Activated naive CD8-positive, alpha-beta T cell treated with anti-CD3 and anti-CD28 coated beads, Interleukin-2, amount 50 U/mL, for 24 hours (primary cell): ENCODE measurements around the gene CFHR4.
"Not testable (repeated sequence)": the region's sequence is repeated elsewhere in the genome, so short reads cannot be mapped to it uniquely, and the experiment has no call there.

ENCODE experiments used
- ATAC-seq: fragments of 150-1000 bp; cut with Tn5 transposase; one replicate; pipeline ENCODE4 v1.10.0; 2021
- DNase-seq: peaks from one replicate; pipeline ENCODE4 v3.0.0; 2021
- H3K27ac Mint-ChIP-seq: one replicate; pipeline ENCODE4 v1.8.0; 2021; ENCODE audit warnings: mild to moderate bottlenecking, mixed read lengths
- H3K27me3 Mint-ChIP-seq: one replicate; pipeline ENCODE4 v1.8.0; 2021; ENCODE audit warnings: mixed read lengths
- H3K36me3 Mint-ChIP-seq: one replicate; pipeline ENCODE4 v1.8.0; 2021; ENCODE audit warnings: low read depth, mixed read lengths
- H3K4me1 Mint-ChIP-seq: one replicate; pipeline ENCODE4 v1.8.0; 2021; ENCODE audit warnings: mixed read lengths
- H3K4me3 Mint-ChIP-seq: one replicate; pipeline ENCODE4 v1.8.0; 2021; ENCODE audit warnings: mild to moderate bottlenecking, moderate library complexity, mixed read lengths
- H3K9me3 Mint-ChIP-seq: one replicate; pipeline ENCODE4 v1.8.0; 2021; ENCODE audit warnings: mixed read lengths

The CFHR4 gene

GRCh38 chr1:196897158-196897828, 9.4 kb downstream of the CFHR4 start:
- Mint-ChIP-seq H3K9me3 (no peaks in the 10 kb centered on the region), H3K27me3 (peaks cover 14% of the 10 kb centered on the region), H3K4me3 (no peak overlapping the region), H3K4me1 (no peaks in the 10 kb centered on the region), H3K27ac (no peak overlapping the region), H3K36me3 (no peaks in the 10 kb centered on the region)
- ATAC-seq, result no peak
- no peak for DNase-seq

- no peaks in the 10 kb centered on the region for H3K36me3 Mint-ChIP-seq
- DNase-seq (no peak), ATAC-seq (no peak)
- H3K27ac Mint-ChIP-seq, result no peak overlapping the region
- peaks cover 5% of the 10 kb centered on the region for H3K27me3 Mint-ChIP-seq
- no peaks in the 10 kb centered on the region for H3K4me1 Mint-ChIP-seq
- H3K9me3 Mint-ChIP-seq, result no peaks in the 10 kb centered on the region
- no peak overlapping the region for H3K4me3 Mint-ChIP-seq
Measured at GRCh38 chr1:196902344-196902743, 14.5 kb downstream of the CFHR4 start.

- DNase-seq (no peak), ATAC-seq (no peak)
- no peak overlapping the region for H3K4me3 Mint-ChIP-seq
- H3K4me1 Mint-ChIP-seq, result no peaks in the 10 kb centered on the region
- no peaks in the 10 kb centered on the region for H3K9me3 Mint-ChIP-seq
- no peaks in the 10 kb centered on the region for H3K27me3 Mint-ChIP-seq
- no peak overlapping the region for H3K27ac Mint-ChIP-seq
- H3K36me3 Mint-ChIP-seq, result no peaks in the 10 kb centered on the region
Measured at GRCh38 chr1:196910215-196910614, 22.4 kb downstream of the CFHR4 start.

GRCh38 chr1:196912283-196912682, 24.4 kb downstream of the CFHR4 start:
- not testable (repeated sequence) for DNase-seq, H3K27me3 Mint-ChIP-seq, H3K4me3 Mint-ChIP-seq, ATAC-seq, H3K4me1 Mint-ChIP-seq, H3K9me3 Mint-ChIP-seq, H3K27ac Mint-ChIP-seq, H3K36me3 Mint-ChIP-seq

- peaks cover 13% of the 10 kb centered on the region for H3K9me3 Mint-ChIP-seq
- H3K27me3 Mint-ChIP-seq, H3K36me3 Mint-ChIP-seq, DNase-seq, ATAC-seq, H3K4me1 Mint-ChIP-seq, H3K27ac Mint-ChIP-seq, H3K4me3 Mint-ChIP-seq: not testable (repeated sequence)
Measured at GRCh38 chr1:196926839-196927238, 39.0 kb downstream of the CFHR4 start.

DNA sequence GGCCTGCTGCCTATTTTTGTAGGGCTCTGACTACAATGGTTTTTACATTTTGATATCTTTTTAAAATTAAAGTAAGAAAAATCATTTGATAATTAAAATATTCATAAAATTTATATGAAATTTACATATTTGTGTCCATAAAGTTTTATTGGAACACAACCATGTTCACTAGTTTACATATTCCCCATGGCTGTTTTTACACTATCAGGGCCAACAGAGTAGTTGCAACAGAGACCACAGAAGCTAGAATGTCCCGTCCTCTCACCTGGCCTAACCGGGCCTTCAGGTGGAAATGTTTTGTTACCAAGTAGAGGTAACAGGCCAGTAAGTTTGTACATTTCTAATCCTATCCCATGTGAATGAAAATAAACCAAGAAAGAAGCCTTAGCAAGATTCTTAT, 45.0 kb downstream of the CFHR4 start:
- DNase-seq, H3K36me3 Mint-ChIP-seq, ATAC-seq, H3K27me3 Mint-ChIP-seq, H3K4me3 Mint-ChIP-seq, H3K9me3 Mint-ChIP-seq, H3K4me1 Mint-ChIP-seq, H3K27ac Mint-ChIP-seq: not testable (repeated sequence)

DNA sequence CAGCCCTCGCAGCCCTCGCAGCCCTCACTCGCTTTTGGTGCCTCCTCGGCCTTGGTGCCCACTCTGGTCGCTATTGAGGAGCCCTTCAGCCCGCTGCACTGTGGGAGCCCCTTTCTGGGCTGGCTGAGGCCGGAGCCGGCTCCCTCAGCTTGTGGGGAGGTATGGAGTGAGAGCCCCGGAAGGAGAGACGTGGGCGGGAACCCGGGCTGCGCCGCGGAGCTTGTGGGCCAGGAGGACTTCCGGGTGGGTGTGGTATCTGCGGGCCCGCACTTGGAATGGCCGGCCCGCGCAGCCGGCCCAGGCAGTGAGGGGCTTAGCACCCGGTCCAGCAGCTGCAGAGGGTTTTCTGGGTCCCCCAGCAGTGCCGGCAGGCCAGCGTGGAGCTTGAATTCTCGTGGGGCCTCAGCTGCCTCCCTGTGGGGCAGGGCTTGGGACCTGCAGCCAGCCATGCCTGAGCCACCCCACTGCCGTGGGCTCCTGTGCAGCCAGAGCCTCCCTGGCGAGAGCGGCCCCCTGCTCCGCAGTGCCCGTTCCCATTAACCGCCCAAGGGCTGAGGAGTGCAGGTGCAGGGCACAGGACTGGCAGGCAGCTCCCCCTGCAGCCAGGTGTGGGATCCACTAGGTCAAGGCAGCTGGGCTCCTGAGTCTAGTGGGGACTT, 45.8 kb downstream of the CFHR4 start:
- Mint-ChIP-seq H3K27me3 (no peaks in the 10 kb centered on the region), H3K27ac (no peak overlapping the region), H3K4me1 (no peaks in the 10 kb centered on the region), H3K4me3 (no peak overlapping the region), H3K36me3 (no peaks in the 10 kb centered on the region), H3K9me3 (no peaks in the 10 kb centered on the region)
- ATAC-seq (no peak), DNase-seq (no peak)

DNA sequence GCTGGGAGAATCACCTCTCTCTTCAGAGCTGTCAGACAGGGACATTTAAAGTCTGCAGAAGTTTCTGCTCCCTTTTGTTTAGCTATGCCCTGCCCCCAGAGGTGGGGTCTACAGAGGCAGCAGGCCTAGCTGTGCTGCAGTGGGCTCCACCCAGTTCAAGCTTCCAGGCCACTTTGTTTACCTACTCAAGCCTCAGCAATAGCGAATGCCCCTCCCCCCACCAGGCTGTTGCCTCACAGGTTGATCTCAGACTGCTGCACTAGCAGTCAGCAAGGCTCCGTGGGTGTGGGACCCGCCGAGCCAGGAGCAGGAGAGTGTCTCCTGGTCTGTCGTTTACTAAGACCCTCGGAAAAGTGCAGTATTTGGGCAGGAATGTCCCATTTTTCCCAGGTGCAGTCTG, 53.6 kb downstream of the CFHR4 start:
- DNase-seq, H3K27me3 Mint-ChIP-seq, H3K27ac Mint-ChIP-seq, ATAC-seq, H3K36me3 Mint-ChIP-seq, H3K9me3 Mint-ChIP-seq, H3K4me1 Mint-ChIP-seq, H3K4me3 Mint-ChIP-seq: not testable (repeated sequence)

DNA sequence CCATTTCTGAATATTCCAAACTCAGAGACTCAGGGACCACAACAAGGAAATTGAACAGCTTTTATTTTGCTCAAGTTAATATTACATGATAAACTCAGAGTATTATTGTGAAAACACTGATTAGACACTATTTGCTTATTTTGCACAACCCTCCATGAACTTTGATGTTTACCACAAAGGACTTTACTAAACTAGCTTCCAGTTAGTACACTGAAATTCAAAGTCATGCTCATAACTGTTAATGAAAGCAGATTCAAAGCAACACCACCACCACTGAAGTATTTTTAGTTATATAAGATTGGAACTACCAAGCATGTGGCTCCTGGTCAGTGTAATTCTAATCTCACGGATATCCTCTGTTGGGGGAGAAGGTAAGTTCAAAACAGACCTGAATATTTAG, 55.7 kb downstream of the CFHR4 start, which contains the start of gene CFHR2:
Gene CFHR2 (plus strand): TSS at position 171 of the 400 bp plus-strand sequence. CDS start 143 bp downstream, at position 314.
- DNase-seq, H3K27me3 Mint-ChIP-seq, ATAC-seq, H3K36me3 Mint-ChIP-seq, H3K9me3 Mint-ChIP-seq, H3K4me3 Mint-ChIP-seq, H3K27ac Mint-ChIP-seq, H3K4me1 Mint-ChIP-seq: not testable (repeated sequence)

- no peaks in the 10 kb centered on the region for H3K27me3 Mint-ChIP-seq
- DNase-seq, result no peak
- H3K9me3 Mint-ChIP-seq, result no peaks in the 10 kb centered on the region
- no peaks in the 10 kb centered on the region for H3K4me1 Mint-ChIP-seq
- H3K36me3 Mint-ChIP-seq, result no peaks in the 10 kb centered on the region
- no peak for ATAC-seq
- no peak overlapping the region for H3K27ac Mint-ChIP-seq
- H3K4me3 Mint-ChIP-seq, result no peak overlapping the region
Measured at GRCh38 chr1:196951711-196952394, 64.0 kb downstream of the CFHR4 start.

DNA sequence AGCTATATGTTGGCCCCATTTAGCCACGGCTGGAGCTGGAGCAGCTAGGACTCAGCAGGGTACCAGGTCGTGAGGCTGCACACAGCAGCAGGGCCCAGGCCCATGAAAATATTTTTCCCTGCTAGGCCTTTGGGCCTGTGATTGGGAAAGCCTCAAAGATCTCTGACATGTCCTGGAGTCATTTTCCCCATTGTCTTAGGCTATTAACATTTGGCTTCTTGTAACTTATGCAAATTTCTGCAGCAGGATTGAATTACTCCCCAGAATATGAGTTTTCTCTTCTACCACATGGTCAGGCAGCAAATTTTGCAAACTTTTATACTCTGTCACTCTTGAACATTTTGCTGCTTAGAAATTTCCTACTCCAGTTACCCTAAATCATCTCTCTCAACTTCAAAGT, 66.9 kb downstream of the CFHR4 start:
- no peaks in the 10 kb centered on the region for H3K27me3 Mint-ChIP-seq
- H3K9me3 Mint-ChIP-seq, result no peaks in the 10 kb centered on the region
- no peaks in the 10 kb centered on the region for H3K4me1 Mint-ChIP-seq
- no peak overlapping the region for H3K27ac Mint-ChIP-seq
- no peak for ATAC-seq
- no peak for DNase-seq
- H3K36me3 Mint-ChIP-seq, result no peaks in the 10 kb centered on the region
- H3K4me3 Mint-ChIP-seq, result no peak overlapping the region

DNA sequence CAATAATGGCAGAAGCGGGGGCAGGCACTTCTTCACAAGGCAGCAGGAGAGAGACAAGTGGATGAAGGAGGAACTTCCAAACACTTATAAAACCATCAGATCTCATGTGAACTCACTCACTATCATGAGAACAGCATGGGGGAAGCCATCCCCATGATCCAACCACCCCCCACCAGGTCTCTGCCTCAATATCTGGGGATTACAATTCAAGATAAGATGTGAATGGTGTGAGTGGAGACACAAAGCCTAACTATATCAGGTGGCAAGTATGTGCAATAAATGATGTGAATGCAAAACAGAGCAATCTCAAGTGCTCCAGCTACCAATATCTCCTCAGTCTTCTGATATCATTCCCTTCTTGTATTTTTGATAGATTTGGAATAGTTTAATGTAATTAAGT, 68.1 kb downstream of the CFHR4 start:
- no peaks in the 10 kb centered on the region for H3K27me3 Mint-ChIP-seq
- no peaks in the 10 kb centered on the region for H3K4me1 Mint-ChIP-seq
- DNase-seq (no peak), ATAC-seq (no peak)
- no peak overlapping the region for H3K27ac Mint-ChIP-seq
- no peaks in the 10 kb centered on the region for H3K9me3 Mint-ChIP-seq
- H3K4me3 Mint-ChIP-seq, result no peak overlapping the region
- no peaks in the 10 kb centered on the region for H3K36me3 Mint-ChIP-seq

DNA sequence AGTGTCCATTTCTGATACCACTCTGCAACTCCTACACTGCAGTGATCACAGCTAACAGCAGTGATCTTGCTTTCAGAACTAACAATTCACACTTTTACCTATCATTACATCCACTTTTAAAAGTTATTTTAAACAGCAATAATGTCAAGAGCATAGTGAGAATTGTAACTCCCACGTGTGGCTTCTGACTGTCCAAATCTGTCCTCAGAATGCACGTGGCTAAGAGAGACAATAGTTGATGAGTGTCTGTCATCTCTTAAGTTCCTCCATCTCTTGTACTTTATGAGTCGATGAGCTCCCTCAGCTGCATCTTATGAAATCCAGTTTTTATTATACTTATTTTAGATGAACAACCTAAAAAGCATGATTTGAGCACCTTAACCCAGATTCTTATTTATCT, 73.0 kb downstream of the CFHR4 start:
- no peaks in the 10 kb centered on the region for H3K4me1 Mint-ChIP-seq
- H3K27me3 Mint-ChIP-seq, result no peaks in the 10 kb centered on the region
- no peaks in the 10 kb centered on the region for H3K9me3 Mint-ChIP-seq
- no peak overlapping the region for H3K27ac Mint-ChIP-seq
- no peaks in the 10 kb centered on the region for H3K36me3 Mint-ChIP-seq
- ATAC-seq (no peak), DNase-seq (no peak)
- H3K4me3 Mint-ChIP-seq, result no peak overlapping the region
